ENCODE data around the gene PWWP2B.
"Not testable (repeated sequence)": the region's sequence is repeated elsewhere in the genome, so short reads cannot be mapped to it uniquely, and the experiment has no call there.

The PWWP2B gene

DNA sequence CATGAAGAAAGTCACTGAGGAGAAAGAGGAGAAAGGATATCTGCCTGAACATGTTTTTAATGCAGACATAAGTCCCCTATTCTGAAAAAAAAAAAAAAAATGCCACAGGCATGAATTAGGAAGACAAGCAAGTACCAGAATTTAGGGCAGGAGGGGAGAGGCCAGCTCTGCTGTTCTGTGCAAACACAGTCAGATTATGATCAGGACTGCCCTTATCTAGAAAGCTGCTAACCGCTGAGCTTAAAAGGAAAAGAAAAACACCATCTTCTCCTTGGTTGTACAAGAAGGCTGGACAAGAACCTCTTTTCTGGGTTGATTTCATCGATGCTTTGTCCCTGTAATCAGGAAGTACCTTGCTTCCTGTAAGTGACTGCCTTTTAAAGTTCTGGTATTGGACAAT lies 15.3 kb upstream of the PWWP2B start:
- DNase-seq (ENCODE audit: low read depth) = no peak

DNA sequence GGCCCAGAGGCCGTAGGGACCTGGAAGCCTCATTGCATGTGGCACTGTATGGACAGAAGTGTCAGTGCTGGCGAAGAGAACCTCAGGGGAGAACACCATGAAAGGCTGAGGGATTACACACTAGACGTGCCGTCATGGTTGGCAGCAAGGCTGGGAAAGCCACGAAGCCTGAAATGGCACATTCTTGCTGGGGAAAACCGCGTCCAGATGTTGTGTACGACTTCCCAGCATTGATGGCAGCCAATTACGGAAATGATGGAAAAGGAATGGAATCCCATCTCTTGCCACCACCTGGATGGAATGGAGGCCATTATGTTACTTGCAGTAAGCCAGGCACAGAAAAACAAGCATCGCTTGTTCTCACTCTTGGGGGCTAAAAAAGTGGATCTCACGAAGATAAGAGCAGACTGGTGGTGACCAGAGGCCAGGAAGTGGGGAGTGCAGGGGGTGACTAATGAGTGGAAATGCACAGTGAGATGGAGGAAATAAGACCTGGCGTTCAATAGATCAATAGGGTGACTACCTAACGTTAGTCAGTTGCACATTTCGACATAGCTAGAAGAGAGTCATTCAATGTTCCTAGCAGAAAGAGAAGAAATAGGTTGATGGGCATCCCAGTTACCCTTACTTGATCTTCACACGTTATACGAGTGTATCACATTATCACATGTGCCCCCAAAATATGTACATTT lies 14.6 kb upstream of the PWWP2B start:
- peak; percentile 43 for DNase-seq (ENCODE audit: low read depth)

DNA sequence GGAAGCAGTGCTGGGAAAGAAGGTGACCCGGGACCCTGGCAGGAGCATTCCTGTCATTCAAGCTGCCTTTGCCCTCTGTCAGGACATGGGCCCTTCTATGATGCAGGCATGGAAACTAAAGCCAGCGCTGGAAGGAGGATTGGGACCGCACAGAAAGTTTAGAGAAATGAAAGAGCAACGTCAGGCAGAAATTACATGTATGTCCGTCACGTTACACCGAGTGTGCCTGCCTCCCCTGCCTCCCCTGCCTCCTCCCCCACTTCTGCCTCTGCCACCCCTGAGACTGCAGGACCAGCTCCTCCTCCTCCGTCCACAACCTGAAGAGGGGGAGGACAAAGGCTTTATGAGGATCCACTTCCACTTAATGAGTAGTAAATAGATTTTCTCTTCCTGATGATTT lies 13.9 kb upstream of the PWWP2B start:
- DNase-seq (ENCODE audit: low read depth) = no peak

DNA sequence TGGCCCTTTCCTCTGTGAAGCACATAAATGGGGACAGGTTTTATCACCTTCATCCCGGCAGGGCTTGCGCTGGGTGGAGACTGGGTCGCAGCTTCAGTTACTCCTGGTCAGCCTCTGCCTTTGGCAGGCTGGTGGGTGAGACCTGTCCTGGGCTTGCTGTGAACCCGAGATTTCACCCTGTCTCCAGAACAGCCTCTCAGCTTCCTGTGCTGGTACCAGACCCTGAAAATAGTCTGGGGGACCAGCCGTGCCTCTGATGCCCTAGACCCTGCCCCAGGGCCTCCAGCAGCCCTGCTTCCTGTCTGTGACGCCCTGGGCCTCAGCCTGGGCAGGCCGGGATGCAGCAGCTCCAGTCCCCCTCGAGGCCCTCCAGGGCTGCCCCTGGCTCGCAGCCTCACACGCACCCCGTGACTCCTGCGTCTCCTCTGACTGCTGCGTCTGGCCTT lies 13.2 kb upstream of the PWWP2B start:
- no peak for DNase-seq (ENCODE audit: low read depth)

DNA sequence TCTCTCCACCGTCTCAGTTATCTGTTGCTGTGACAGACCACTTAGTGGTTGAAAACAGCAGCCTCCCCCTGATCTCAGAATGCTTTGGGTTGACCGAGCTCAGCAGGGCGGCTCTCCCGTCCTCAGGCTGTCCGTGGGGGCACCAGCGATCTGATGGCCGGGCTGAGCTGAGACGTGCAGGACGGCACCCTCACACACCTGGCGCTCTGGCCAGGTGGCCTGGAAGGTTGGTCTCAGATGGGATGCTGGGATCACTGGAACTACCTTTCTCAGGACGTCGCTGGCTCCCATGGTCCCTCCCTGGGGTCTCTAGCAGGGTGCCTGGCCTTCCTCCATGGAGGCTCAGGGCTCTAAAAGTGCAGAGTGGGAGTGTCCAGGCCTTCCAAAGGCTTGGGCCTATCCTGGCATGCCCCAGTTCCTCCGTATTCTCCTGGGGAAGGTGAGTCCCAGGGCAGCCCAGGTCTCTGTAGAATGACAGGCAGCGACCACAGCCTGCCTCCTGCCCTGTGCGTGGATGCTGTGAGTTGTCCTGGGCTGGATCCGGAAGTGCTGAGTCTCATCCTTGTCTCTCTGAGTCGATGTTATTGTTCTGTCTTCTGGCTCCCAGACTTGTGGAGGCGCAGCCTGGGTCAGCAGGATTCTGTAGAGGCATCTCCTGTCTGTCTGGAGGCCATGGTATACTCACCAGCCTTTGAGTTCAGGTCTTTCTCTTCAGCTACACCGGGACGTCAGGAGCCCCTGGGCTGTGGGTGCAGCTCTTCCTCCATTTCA lies 12.2 kb upstream of the PWWP2B start:
- no peak for DNase-seq (ENCODE audit: low read depth)

DNA sequence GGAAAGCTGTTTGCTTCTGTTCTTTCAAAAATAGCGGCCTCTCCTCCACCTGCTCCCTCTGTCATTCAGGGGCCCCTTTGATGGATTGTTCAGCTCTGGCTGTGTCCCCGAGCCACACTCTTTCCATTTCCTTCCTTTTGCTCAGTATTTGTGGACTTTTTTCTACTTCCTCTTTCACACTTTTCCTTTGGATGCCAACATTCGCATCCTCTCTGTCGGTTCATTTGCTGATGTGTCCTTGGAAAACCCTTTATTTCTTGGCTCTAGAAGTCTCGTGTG lies 11.7 kb upstream of the PWWP2B start:
- DNase-seq (ENCODE audit: low read depth) = no peak

DNA sequence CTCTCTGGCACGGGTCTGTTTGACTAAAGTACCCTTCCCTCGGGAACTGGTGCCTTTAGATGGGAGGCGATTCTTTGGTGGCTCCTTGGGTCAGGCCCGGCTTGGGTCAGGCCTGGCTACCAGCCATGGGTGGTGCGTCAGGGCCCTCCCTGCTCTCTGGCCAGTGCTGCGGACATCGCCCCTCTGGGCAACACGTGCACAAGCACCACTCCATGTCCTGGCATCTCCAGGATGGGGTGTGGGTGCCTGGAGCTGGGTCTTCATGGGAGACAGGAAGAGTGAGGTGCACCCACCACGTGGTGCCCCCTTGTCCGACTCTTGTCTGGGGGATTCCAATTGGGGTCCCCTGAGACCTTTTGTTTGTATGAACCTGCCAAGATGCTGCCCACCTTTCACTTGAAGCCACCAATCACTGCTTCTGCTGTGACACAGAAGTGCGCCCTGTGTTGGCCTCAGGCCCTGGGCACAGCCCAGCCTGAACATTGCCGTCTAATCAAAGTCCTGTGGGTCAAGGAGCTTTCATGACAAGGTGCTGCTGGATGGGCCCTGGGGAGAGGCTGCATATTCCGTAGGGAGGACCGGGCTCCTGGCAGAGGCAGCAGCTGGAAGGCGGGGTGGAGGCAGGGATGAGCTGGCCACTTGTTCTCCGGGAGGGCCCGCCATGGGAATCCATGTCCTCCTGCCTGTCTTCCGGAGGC lies 11.1 kb upstream of the PWWP2B start:
- no peak for DNase-seq (ENCODE audit: low read depth)

DNA sequence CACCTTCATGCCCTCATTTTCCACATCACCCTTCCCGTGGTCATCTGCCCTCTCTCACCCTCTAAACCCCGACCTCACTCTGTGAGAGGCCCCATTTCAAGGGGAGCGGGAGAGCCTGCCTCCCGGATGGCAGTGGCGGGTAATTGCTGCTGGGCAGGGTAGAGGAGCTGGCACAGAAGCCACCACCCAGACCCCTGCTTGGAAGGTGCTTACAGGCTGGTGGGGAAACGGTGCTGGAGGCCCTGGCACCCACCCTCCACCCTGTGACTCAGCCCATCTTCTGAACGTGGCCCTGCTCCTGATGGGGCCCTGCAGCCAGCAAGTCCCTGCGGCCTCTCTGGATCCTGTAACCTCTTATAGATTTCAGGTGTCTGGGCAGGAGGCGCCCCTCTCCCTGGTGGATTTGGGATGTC lies 10.6 kb upstream of the PWWP2B start:
- no peak for DNase-seq (ENCODE audit: low read depth)

DNA sequence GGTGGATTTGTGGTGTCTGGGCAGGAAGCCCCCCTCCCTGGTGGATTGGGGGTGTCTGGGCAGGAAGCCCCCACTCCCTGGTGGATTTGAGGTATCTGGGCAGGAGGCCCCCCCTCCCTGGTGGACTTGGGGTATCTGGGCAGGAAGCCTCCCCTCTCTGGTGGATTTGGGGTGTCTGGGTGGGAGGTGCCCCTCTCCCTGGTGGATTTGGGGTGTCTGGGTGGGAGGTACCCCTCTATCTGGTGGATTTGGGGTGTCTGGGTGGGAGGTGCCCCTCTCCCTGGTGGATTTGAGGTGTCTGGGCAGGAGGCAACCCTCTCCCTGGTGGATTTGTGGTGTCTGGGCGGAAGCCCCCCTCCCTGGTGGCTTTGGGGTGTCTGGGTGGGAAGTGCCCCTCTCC lies 10.1 kb upstream of the PWWP2B start:
- not testable (repeated sequence) for DNase-seq (ENCODE audit: low read depth)

DNA sequence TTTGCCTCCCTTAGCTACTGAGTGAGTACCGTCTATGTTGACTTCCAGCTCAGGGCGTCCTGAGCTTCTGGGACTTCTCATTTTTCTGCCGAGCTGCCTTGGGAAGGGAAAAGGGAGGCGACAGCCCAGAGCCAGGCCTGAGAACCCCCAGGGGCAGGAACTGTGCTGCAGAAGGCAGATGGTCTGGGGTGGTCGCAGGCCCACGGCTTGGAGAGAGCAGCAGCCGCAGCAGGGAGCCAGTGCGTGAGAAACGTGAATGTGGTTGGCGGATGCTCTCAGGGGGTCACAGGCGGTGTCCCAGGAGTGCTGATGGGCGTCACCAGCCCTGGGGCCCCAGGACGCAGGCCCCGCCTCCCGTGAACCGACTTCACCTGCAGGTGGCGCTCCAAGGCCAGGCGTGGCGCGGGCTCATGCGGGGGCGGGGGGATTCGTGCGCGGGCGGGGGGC lies 9.2 kb upstream of the PWWP2B start:
- peak; percentile 52 for DNase-seq (ENCODE audit: low read depth)

DNA sequence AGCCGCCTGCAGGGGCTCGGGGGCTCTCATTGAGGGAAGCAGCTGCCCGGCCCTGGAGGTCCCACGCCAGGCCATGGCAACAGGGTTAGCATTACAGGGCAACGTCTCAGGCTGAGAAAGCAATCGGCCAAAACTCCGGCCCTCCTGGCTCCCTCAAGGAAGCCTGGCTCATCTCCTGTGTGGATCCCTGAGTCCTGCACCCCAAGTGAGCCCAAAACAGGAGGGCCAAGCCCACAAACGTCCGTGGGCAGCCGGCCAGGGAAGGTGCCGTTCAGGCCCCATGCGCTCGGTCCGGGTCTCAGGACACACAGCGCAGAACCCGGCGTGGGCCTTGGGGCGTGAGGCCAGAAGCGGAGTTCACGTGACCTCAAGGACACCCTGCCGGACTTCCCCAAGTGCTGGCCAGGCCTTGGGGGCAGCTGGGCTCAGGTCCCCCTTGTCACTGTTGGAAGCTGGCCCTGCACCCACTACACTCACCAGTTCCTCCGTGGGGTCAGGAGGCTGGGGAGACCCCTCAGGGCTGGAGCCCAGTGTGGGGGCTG lies 8.0 kb upstream of the PWWP2B start:
- peak; percentile 24 for DNase-seq (ENCODE audit: low read depth)

DNA sequence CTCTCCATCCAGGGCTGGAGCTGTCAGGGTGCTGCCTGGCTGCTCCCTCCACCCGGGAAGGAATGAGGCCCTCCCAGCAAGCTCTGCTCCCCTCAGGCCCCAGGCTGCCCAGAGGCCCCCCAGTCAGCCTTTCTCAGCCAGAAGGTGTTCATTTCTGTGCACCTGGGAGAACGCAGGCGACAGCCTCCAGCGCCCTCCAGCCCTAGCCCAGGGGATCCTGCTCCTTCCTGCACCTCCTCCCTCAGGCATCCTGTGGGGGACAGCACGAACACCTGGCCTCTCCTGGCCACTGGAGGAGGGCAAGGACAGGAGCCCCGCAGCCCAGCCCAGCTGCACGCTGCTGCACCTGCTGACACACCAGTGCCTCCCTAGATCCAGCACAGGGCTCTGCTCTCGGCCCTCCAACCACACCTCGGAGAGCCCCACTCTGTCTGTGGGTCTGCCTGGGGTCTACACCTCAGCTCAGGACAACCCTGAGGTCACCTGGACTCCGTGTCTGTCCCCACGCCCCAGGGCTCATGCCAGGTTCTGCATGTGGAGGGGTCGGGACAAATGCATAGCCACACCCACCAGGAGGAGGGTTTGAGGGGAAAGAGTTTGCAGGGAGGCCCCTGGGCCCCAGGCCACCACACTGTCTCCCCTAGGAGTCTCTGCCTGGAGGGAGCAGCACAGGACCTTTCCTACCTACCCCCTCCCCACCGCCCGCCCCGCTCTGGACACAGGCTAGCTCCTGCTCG lies 7.4 kb upstream of the PWWP2B start:
- DNase-seq (ENCODE audit: low read depth) = no peak

DNA sequence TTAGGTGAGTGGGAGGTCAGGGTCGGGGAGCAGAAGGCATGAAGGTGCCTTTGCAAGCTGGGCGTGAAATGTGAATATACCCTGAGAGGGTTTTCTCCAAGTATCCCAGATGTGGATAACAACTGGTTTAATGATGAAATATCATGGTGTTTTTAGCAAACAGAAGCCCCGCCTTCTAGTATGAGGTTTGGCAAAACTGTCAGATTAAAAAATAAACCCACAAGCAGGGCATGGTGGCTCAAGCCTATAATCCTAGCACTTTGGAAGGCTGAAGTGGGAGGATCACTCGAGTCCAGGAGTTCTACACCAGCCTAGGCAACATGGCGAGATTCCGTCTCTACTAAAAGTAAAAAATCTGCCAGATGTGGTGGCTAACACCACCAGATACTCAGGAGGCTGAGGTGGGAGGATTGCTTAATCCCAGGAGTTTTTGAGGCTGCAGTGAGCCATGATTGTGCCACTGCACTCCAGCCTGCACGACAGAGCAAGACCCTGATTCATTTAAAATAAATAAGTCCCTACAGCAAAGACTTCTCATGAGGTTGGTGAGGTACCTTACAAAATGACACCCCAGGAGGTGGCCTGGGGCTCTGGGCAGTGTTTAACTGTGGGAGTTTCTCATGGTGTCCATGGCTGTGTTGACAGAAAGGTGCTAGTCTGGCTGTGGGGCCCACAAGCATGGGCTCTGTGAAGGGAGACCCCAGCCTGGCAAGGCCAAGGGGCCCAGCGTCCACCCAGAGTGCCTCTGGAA lies 6.7 kb upstream of the PWWP2B start:
- DNase-seq (ENCODE audit: low read depth) = no peak

DNA sequence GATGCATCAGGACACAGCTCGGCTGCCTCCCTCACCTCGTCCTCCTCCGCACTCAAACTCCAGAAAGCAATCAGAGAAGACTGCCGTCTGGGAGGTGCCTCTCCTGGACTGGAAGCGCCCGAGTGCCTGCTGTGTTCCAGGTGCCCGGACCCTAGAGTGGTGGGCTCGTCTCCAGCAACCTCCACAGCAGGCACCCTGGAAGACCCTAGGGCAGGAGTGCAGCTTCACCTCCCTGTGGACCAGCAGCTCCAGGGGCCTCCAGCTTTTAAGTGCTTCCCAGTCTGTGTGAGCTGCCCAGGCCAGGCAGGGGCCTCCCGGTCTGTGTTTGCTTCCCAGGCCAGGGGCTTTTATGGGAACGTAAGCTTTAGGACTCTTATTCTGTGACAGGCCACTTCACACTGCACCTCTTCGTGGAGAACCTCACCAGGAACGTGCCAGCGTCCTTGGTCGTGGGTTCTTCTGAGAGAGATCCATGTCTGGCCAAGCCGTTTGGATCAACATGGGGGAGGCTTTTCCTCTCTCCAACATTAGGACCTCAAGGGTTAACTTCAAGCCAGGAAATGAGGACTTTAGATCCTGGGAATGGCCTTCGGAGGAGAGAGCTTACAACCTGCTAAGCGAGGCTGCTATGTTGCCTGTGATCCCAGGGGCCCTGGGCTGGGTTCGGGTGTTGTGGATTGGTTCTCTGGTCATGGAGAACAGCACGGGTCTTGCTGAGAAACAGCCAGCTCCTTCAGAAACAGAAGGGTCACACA lies 5.9 kb upstream of the PWWP2B start:
- DNase-seq (ENCODE audit: low read depth) = no peak

DNA sequence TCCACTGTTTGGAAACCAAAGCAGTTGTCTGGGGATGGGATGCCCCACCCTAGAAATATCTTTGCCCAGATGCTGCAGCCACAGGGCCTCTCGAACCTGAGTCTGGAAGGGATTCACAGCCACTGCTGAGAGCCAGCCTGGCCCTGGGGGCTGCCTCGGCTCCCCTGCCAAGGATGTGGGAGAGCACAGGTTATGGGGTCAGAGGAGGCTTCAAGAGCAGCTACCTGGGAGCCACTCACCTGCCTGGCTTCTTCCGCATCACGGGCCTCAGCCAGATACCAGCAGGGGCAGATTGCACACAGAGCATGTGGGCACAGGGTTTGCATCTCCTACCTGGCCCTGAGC lies 5.4 kb upstream of the PWWP2B start:
- DNase-seq (ENCODE audit: low read depth) = no peak

DNA sequence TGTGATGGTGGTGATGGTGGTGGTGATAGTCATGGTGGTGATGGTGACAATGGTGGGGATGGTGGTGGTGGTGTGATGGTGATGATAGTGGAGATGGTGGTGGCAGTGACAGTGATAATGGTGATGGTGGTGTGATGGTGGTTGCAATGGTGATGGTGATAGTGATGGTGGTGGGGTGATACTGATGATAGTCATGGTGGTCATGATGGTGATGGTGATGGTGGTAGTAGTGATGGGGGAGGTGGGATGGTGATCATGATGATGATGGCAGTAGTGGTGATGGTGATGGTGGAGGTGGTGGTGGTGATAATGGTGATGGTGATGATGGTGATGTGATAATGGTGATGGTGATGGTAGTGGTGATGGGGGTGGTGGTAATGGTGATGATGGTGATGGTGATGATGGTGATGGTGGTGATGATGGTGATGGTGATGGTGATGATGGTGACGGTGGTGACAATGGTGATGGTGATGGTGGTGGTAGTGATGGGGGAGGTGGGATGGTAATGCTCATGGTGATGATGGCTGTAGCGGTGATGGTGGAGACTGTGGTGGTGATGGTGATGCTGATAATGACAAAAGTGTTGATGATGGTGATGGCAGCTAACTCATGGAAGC lies 4.7 kb upstream of the PWWP2B start:
- DNase-seq (ENCODE audit: low read depth) = no peak

DNA sequence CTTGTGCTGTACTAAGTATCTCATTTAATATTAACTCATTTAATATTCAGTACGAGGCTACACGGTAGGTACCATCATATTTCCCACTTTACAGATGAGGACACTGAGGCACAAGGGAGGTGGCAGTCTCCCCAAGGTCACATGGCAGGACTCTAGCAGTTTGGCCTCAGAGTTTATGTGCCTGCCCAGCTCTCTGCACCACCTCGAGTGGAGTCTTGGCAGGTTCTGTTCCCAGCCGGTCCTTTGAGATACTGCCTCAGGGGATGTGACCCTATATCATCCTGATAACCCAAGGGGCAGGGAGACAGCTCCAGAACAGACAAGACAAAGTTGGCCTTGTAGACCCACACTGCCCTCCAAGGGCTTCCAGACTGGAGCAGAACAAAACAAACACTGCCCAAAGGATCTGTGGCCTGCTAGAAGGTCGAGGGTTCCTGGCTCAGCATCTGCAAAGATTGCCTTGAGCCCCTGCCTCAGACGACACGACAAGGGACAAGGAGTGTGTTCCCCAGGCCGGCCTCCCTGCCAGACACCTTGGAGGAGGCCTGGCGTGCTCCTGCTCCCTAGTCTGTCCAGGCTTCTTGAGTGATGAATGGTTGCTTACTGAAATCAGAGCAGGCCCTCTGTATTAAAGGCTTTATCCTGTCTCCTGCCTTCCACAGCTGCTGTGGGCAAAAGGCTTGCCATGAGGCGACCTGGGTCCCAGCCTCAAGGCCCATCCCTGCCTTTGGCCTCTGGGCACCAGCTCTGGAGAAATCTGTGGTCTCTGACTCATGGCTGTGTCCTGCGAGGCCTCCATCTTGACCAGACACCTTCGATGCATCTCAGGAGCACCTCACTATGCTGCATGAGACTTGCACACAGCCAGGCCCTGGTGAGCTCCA lies 3.9 kb upstream of the PWWP2B start:
- DNase-seq (ENCODE audit: low read depth) = peak; percentile 71

DNA sequence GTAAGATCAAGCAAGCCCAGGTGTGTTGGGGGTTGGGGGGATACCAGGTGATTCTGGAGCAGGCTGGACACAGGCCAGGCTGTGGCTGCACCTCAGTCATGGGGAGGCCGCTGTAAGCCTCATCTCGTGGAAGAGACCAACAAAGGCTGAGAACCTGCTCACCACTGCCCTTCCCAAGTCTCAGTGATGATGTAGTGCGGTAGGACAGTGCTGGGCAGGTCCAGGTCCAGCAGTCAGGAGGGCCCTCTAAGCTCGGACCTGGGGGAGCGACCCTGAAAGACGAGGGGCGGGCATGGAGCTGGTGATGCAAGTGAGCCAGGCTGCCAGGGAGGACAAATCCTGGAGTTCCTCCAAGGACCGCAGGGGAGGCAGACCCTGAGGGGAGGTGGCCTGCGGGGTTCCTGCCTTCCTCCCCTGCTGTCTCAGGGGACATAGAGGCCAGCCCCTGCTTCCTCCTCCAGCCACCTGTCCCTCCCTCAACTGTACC lies 3.3 kb upstream of the PWWP2B start:
- no peak for DNase-seq (ENCODE audit: low read depth)

DNA sequence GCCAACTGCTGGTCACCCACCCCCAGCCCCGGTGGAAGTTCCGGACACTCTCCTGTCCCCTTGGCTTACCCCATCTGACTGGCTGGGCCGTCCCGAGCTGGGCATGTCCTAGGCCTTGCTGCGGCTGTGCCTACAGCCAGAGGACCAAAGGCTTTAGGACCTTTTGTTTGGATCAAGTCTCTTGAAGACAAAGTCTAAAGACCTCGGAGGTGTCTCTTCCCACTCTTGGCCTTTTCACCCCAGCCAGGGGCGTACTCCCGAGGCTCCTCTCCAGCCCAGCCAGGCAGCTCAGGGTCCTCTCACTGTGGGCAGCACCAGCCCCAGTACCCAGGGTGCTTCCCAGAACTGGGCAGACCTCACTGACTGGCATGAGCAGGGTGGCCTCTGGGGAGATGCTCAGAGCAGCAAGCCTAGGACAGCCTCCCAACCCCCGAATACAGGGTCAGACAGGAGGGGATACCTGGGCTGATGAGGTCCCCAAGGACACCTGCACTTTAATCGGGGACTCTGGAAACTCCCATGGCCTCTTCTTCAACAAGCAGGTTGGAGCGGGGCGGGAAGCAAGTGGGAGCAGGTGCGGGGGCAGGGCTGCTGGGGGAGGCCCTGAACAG lies 2.7 kb upstream of the PWWP2B start:
- no peak for DNase-seq (ENCODE audit: low read depth)
